Osteoblast (primary cell): Measurements from ENCODE around the gene RABGAP1L. TPM values are rescaled to one million over a fixed set of nuclear protein-coding genes. Genes with fewer than 3 reads are reported as not detected.

Experiments used
- DNase-seq: peaks from one replicate; pipeline ENCODE4 v3.0.0; 2011; ENCODE audit warnings: low spot score, mixed read lengths; ENCODE audit not compliant: insufficient read length; ENCODE audit errors: missing footprints
- H2AFZ ChIP-seq: 2 replicates; pipeline ENCODE4 v1.6.0; 2011; ENCODE audit warnings: mild to moderate bottlenecking, low read length
- H3K27ac ChIP-seq: 2 replicates; pipeline ENCODE4 v1.5.1; 2011; ENCODE audit warnings: mild to moderate bottlenecking, low read depth, low read length, moderate library complexity
- H3K27me3 ChIP-seq: 2 replicates; pipeline ENCODE4 v1.6.0; 2012; ENCODE audit warnings: mild to moderate bottlenecking, control low read depth, inconsistent platforms, low read length, moderate library complexity; ENCODE audit not compliant: insufficient read depth
- H3K36me3 ChIP-seq: 2 replicates; pipeline ENCODE4 v1.5.1; 2011; ENCODE audit warnings: mild to moderate bottlenecking, low read length, control low read depth, moderate library complexity; ENCODE audit not compliant: insufficient read depth
- H3K4me1 ChIP-seq: 2 replicates; pipeline ENCODE4 v1.5.1; 2011; ENCODE audit warnings: mild to moderate bottlenecking, low read length, control low read depth, moderate library complexity; ENCODE audit not compliant: insufficient read depth
- H3K4me2 ChIP-seq: 2 replicates; pipeline ENCODE4 v1.6.0; 2011; ENCODE audit warnings: mild to moderate bottlenecking, low read length; ENCODE audit not compliant: insufficient read depth
- H3K4me3 ChIP-seq: fragments of 200-600 bp; sonication (generic); 3 replicates; pipeline ENCODE4 v1.5.1; 2012; ENCODE audit warnings: mild to moderate bottlenecking, low read length, inconsistent platforms; ENCODE audit not compliant: insufficient read depth
- H3K79me2 ChIP-seq: 2 replicates; pipeline ENCODE4 v1.6.0; 2012; ENCODE audit warnings: mild to moderate bottlenecking, low read length, control low read depth, inconsistent platforms; ENCODE audit not compliant: insufficient read depth
- H3K9me3 ChIP-seq: 2 replicates; pipeline ENCODE4 v1.5.1; 2011; ENCODE audit warnings: low read depth, low read length, control low read depth
- H4K20me1 ChIP-seq: 2 replicates; pipeline ENCODE4 v1.6.0; 2012; ENCODE audit warnings: mild to moderate bottlenecking, low read length, control low read depth; ENCODE audit not compliant: insufficient read depth
- total RNA-seq: library from RNA; depleted of rRNA; stranded (reverse); fragments of >200 nt; gene quantifications from 2 replicates; pipeline ENCODE4 v1.2.3, GENCODE V29; 2012
- TF ChIP-seq, protein P1 (sequence below): IDR thresholded peaks from 2 replicates; pipeline ENCODE4 v1.5.1; 2011; ENCODE audit warnings: mild to moderate bottlenecking, low read depth, low read length, moderate library complexity; ENCODE audit errors: extremely low read depth

Gene RABGAP1L
- total RNA-seq, 1 donor, result 30.0 TPM

DNA sequence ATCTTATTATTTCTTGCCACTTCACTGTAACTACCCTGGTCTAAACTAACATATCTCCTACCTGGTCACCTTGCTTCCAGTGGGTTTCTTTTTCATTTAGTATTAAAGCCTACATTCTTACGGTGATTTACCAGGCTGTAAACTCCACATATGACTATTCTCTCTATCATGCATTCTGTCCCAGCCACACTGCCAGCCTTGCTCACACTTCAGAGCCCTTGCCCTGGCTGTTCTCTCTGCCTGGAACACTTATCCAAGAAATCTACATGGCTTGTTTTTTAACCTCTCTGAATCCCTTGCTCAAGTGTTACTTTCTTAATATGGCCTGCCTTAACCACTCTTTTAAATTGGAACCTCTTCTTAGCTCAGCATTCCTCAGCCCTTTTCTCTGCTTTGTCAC lies 501.2 kb downstream of the RABGAP1L start:
- Histone ChIP-seq H4K20me1 (no peaks in the 10 kb centered on the region), H3K79me2 (no peaks in the 10 kb centered on the region), H3K27me3 (no peaks in the 10 kb centered on the region), H3K9me3 (no peaks in the 10 kb centered on the region), H3K4me2 (no peak overlapping the region), H3K4me1 (peaks cover 5% of the 10 kb centered on the region), H3K27ac (no peak overlapping the region), H3K36me3 (no peaks in the 10 kb centered on the region), H3K4me3 (no peak overlapping the region), H2AFZ (no peak overlapping the region)
- no peak for DNase-seq
- TF ChIP-seq, protein P1, sequence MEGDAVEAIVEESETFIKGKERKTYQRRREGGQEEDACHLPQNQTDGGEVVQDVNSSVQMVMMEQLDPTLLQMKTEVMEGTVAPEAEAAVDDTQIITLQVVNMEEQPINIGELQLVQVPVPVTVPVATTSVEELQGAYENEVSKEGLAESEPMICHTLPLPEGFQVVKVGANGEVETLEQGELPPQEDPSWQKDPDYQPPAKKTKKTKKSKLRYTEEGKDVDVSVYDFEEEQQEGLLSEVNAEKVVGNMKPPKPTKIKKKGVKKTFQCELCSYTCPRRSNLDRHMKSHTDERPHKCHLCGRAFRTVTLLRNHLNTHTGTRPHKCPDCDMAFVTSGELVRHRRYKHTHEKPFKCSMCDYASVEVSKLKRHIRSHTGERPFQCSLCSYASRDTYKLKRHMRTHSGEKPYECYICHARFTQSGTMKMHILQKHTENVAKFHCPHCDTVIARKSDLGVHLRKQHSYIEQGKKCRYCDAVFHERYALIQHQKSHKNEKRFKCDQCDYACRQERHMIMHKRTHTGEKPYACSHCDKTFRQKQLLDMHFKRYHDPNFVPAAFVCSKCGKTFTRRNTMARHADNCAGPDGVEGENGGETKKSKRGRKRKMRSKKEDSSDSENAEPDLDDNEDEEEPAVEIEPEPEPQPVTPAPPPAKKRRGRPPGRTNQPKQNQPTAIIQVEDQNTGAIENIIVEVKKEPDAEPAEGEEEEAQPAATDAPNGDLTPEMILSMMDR, result no peak

DNA sequence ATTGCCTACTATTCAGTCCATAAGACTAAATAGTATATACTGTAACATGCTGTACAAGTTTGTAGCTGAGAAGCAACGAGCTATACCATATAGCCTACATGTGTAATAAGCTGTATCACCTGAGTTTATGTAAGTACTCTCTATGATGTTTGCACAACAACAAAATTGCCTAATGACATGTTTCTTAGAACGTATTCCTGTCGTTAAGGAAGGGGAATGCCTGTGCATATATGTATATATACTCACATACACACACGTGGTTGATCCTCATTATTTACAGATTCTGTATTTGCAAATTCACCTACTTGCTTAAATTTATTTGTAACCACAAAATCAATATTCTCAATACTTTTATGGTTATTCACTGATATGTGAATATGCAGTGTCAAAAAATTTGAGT lies 504.0 kb downstream of the RABGAP1L start:
- Histone ChIP-seq H3K4me3 (no peak overlapping the region), H3K79me2 (no peaks in the 10 kb centered on the region), H3K4me2 (no peak overlapping the region), H4K20me1 (no peaks in the 10 kb centered on the region), H3K27ac (no peak overlapping the region), H3K36me3 (no peaks in the 10 kb centered on the region), H3K27me3 (no peaks in the 10 kb centered on the region), H2AFZ (no peak overlapping the region), H3K4me1 (peaks cover 5% of the 10 kb centered on the region), H3K9me3 (no peaks in the 10 kb centered on the region)
- TF ChIP-seq, protein P1, result no peak
- DNase-seq, result no peak

DNA sequence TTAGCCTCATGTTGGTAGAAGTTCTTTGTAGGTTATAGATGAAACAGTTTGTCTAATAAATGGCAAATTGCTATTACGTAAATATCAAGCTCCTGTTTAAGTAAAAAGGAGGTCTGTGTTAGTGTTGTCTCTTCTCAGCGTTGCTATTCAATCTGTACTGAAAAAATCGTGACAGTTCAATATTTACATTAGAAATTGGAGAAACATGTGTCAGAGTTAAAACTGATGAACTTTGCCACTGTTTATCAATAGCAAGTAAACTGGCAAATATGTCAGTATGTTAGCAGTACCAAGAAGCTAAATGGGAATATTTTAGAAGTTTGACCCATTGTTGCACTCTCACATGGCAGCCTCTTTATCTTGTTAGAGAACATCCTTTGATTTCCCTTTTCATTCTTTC lies 506.9 kb downstream of the RABGAP1L start:
- TF ChIP-seq, protein P1, result no peak

DNA sequence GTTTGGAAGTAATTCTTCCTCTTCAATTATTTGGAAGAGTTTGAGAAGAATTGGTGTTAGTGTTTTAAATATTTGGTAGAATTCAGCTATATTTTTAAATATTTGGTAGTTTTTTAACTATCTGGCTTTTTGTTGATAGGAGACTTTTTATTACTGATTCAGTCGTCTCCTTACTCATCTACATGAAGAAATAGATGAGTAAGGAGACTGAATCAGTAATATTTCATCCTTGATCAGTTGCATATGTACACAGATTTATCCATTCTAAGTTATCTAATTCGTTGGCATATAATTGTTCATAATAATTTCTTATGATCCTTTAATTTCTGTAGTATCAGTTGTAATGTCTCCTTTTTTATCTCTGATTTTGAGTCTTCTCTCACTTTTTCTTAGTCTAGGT lies 512.5 kb downstream of the RABGAP1L start:
- Histone ChIP-seq H4K20me1 (no peaks in the 10 kb centered on the region), H3K9me3 (no peaks in the 10 kb centered on the region), H3K4me2 (no peak overlapping the region), H3K79me2 (no peaks in the 10 kb centered on the region), H2AFZ (no peak overlapping the region), H3K36me3 (no peaks in the 10 kb centered on the region), H3K27me3 (no peaks in the 10 kb centered on the region), H3K27ac (no peak overlapping the region), H3K4me3 (no peak overlapping the region), H3K4me1 (no peaks in the 10 kb centered on the region)
- TF ChIP-seq, protein P1, result no peak
- DNase-seq, result no peak

More for the DNA sequence above, 506.9 kb downstream of the RABGAP1L start:
- no peak overlapping the region for H3K27ac ChIP-seq
- no peaks in the 10 kb centered on the region for H3K36me3 ChIP-seq
- no peaks in the 10 kb centered on the region for H4K20me1 ChIP-seq
- H3K4me2 ChIP-seq, result no peak overlapping the region
- H3K27me3 ChIP-seq, result no peaks in the 10 kb centered on the region
- H3K79me2 ChIP-seq, result no peaks in the 10 kb centered on the region
- H3K4me3 ChIP-seq, result no peak overlapping the region
- no peaks in the 10 kb centered on the region for H3K4me1 ChIP-seq
- no peak overlapping the region for H2AFZ ChIP-seq
- DNase-seq, result no peak
- H3K9me3 ChIP-seq, result no peaks in the 10 kb centered on the region
